ENCODE measurements around the gene TPPP.
"Not testable (repeated sequence)": the region's sequence is repeated elsewhere in the genome, so short reads cannot be mapped to it uniquely, and the experiment has no call there.

The TPPP gene

GRCh38 chr5:643811-644271, 49.3 kb downstream of the TPPP start:
- DNase-seq, result no peak

GRCh38 chr5:643351-643801, 49.8 kb downstream of the TPPP start:
- no peak for DNase-seq

GRCh38 chr5:642481-642880, 50.7 kb downstream of the TPPP start:
- peak; percentile 76 for DNase-seq

GRCh38 chr5:641331-641765, 51.8 kb downstream of the TPPP start:
- no peak for DNase-seq

GRCh38 chr5:640461-641330, 52.5 kb downstream of the TPPP start:
- DNase-seq, result no peak

GRCh38 chr5:639584-640213, 53.5 kb downstream of the TPPP start:
- DNase-seq, result no peak

- DNase-seq, result no peak
Measured at GRCh38 chr5:639253-639530, 54.0 kb downstream of the TPPP start.

GRCh38 chr5:638501-639252, 54.5 kb downstream of the TPPP start:
- no peak for DNase-seq

GRCh38 chr5:637581-638450, 55.3 kb downstream of the TPPP start:
- no peak for DNase-seq

- no peak for DNase-seq
Measured at GRCh38 chr5:636951-637350, 56.2 kb downstream of the TPPP start.

GRCh38 chr5:635306-636055, 57.7 kb downstream of the TPPP start:
- no peak for DNase-seq

GRCh38 chr5:634191-634590, 59.0 kb downstream of the TPPP start:
- no peak for DNase-seq

GRCh38 chr5:633501-633955, 59.6 kb downstream of the TPPP start:
- DNase-seq, result no peak

GRCh38 chr5:628351-629205, 64.6 kb downstream of the TPPP start:
- not testable (repeated sequence) for DNase-seq

GRCh38 chr5:627840-628239, 65.3 kb downstream of the TPPP start:
- no peak for DNase-seq

- DNase-seq, result no peak
Measured at GRCh38 chr5:626850-627249, 66.3 kb downstream of the TPPP start.

GRCh38 chr5:625516-625915, 67.6 kb downstream of the TPPP start:
- no peak for DNase-seq

- DNase-seq, result no peak
Measured at GRCh38 chr5:624951-625230, 68.3 kb downstream of the TPPP start.

- DNase-seq, result no peak
Measured at GRCh38 chr5:624118-624950, 68.8 kb downstream of the TPPP start.

GRCh38 chr5:623531-623930, 69.6 kb downstream of the TPPP start:
- DNase-seq, result no peak
